KMS-11 (cell line): ENCODE data around the gene NMB.
A peak's percentile ranks its signal among the peaks of the same experiment; 100 is the strongest.

ENCODE experiments used
- H2AFZ ChIP-seq: fragments of 200-600 bp; sonication (generic); 2 replicates; pipeline ENCODE4 v1.6.1; 2016; ENCODE audit warnings: antibody characterized with exemption, mixed run types, low read depth
- H3K27ac ChIP-seq: fragments of 200-600 bp; sonication (generic); 2 replicates; pipeline ENCODE4 v1.6.1; 2016; ENCODE audit warnings: mild to moderate bottlenecking, mixed run types
- H3K27me3 ChIP-seq: fragments of 200-600 bp; sonication (generic); 2 replicates; pipeline ENCODE4 v1.6.1; 2017; ENCODE audit warnings: mild to moderate bottlenecking, low read depth, mixed run types, moderate library complexity; ENCODE audit not compliant: insufficient read depth
- H3K36me3 ChIP-seq: fragments of 200-600 bp; sonication (generic); 2 replicates; pipeline ENCODE4 v1.6.1; 2017; ENCODE audit warnings: mild to moderate bottlenecking, mixed run types; ENCODE audit not compliant: insufficient read depth
- H3K4me1 ChIP-seq: fragments of 200-600 bp; sonication (generic); 2 replicates; pipeline ENCODE4 v1.6.1; 2016; ENCODE audit warnings: mild to moderate bottlenecking, low read depth, mixed run types; ENCODE audit not compliant: poor library complexity, severe bottlenecking
- H3K4me2 ChIP-seq: fragments of 200-600 bp; sonication (generic); 2 replicates; pipeline ENCODE4 v1.7.0; 2016; ENCODE audit warnings: mild to moderate bottlenecking, mixed run types
- H3K4me3 ChIP-seq: fragments of 200-600 bp; sonication (generic); IDR thresholded peaks from 2 replicates; pipeline ENCODE4 v1.6.1; 2017; ENCODE audit warnings: low read depth, low read length, mixed read lengths; ENCODE audit not compliant: insufficient read depth
- H3K79me2 ChIP-seq: fragments of 200-600 bp; sonication (generic); 2 replicates; pipeline ENCODE4 v1.6.1; 2016; ENCODE audit warnings: low read depth, mixed run types; ENCODE audit not compliant: insufficient read depth
- H3K9ac ChIP-seq: fragments of 200-600 bp; sonication (generic); 2 replicates; pipeline ENCODE4 v1.6.1; 2016; ENCODE audit warnings: mild to moderate bottlenecking, mixed run types
- H4K20me1 ChIP-seq: fragments of 200-600 bp; sonication (generic); 2 replicates; pipeline ENCODE4 v1.6.1; 2016; ENCODE audit warnings: mild to moderate bottlenecking, mixed run types; ENCODE audit not compliant: insufficient read depth
- CTCF ChIP-seq: fragments of 200-600 bp; sonication (generic); conservative IDR thresholded peaks from 2 replicates; pipeline ENCODE4 v1.6.1; 2017; ENCODE audit warnings: low read depth, mild to moderate bottlenecking, antibody characterized with exemption, low read length, moderate library complexity, mixed read lengths

Gene NMB, protein sequence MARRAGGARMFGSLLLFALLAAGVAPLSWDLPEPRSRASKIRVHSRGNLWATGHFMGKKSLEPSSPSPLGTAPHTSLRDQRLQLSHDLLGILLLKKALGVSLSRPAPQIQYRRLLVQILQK

DNA sequence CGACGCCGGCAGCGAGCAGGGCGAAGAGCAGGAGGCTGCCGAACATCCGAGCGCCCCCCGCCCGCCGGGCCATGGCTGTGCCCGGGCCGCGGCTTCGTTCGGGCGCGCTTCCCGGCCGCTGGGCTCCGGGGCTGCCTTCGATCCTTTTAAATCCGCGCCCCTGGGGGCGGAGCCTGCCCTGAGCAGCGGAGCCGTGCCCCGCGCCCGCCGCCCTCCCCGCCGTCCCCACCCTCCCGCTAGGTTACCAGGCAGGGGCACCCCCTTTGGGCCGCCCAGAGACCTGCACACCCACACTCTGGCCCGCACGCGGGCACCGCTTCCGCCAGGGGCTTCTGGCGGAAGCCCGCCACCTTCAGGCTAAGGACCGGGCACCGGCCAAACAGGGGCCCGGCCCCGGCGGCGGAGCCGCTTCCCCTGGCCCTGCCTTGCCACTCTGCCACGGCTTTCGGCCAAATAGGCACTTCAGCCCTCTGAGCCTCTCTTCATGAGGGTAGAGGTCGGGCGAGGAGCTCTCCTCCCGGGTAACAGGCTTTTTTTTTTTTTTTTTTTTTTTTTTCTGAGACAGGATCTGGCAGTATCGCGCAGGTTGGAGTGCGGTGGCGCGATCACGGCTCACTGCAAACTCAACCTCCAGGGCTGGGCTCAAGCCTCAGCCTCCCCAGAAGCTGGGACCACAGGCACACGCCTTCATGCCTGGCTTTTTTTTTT, at the start of gene NMB:
Gene NMB, minus strand, starts transcription at position 120 of the 708 bp plus-strand sequence. Its CDS starts 47 bp downstream, at position 73.
- Histone ChIP-seq H3K27ac (peak within 1 kb of the TSS; percentile 89), H2AFZ (peak within 1 kb of the TSS; percentile 74), H3K9ac (peak within 1 kb of the TSS; percentile 88)

GRCh38 chr15:84703808-84704207, 45.8 kb upstream of the NMB start:
- Histone ChIP-seq H3K4me2 (no peak overlapping the region), H3K27me3 (no peaks in the 10 kb centered on the region), H3K4me1 (peaks cover 11% of the 10 kb centered on the region), H3K79me2 (peaks cover 92% of the 10 kb centered on the region), H2AFZ (no peak overlapping the region), H4K20me1 (peaks cover 9% of the 10 kb centered on the region; the same call in 1 of the 2 replicates), H3K36me3 (no peaks in the 10 kb centered on the region), H3K9ac (no peak overlapping the region), H3K27ac (no peak overlapping the region), H3K4me3 (no peak overlapping the region)
- no peak for TF ChIP-seq CTCF

More for the DNA sequence above, at the start of gene NMB:
- Histone ChIP-seq H3K27me3 (no peaks in the 10 kb centered on the region), H3K4me1 (peaks cover 51% of the 10 kb centered on the region), H3K4me3 (no peak within 1 kb of the TSS), H4K20me1 (no peaks in the 10 kb centered on the region), H3K36me3 (no peaks in the 10 kb centered on the region), H3K79me2 (peaks cover 7% of the 10 kb centered on the region; the same call in 1 of the 2 replicates), H3K4me2 (peak within 1 kb of the TSS; percentile 82)
- peak; percentile 73 for TF ChIP-seq CTCF

DNA sequence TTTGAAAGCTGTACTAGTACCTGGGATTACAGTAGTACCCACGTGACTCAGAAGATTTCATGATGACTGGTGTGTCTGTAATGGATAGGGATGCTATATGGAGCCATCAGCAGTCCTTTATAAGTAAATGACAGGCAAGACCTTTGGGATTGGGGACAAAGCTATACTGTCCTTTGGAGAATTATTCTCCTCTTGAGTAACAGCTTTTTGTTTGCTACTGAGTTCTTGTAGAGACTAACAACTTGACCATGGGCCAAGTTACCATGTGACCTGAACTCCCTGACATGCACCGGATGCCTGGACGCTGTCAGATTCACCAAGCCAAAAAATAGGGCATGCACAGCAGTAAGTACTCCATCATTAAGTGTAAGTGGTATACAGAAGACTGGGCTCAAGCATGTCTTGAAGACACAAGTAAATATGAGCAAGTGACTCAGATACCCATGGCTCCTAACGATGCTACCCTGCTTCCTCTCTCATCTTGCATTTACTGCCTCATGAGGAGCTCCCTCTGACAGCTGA, 45.0 kb upstream of the NMB start:
- peaks cover 92% of the 10 kb centered on the region for H3K79me2 ChIP-seq
- H4K20me1 ChIP-seq, result peaks cover 9% of the 10 kb centered on the region; the same call in 1 of the 2 replicates
- no peak overlapping the region for H3K9ac ChIP-seq
- no peaks in the 10 kb centered on the region for H3K36me3 ChIP-seq
- no peak overlapping the region for H3K4me3 ChIP-seq
- no peak for TF ChIP-seq CTCF
- no peak overlapping the region for H3K4me2 ChIP-seq
- H3K4me1 ChIP-seq, result peaks cover 15% of the 10 kb centered on the region
- no peak overlapping the region for H2AFZ ChIP-seq
- H3K27ac ChIP-seq, result no peak overlapping the region
- no peaks in the 10 kb centered on the region for H3K27me3 ChIP-seq

- Histone ChIP-seq H2AFZ (no peak overlapping the region), H3K4me1 (peaks cover 26% of the 10 kb centered on the region), H3K79me2 (peaks cover 95% of the 10 kb centered on the region), H3K27ac (no peak overlapping the region), H3K9ac (no peak overlapping the region), H4K20me1 (peaks cover 9% of the 10 kb centered on the region), H3K36me3 (no peaks in the 10 kb centered on the region), H3K4me3 (no peak overlapping the region), H3K4me2 (no peak overlapping the region), H3K27me3 (no peaks in the 10 kb centered on the region)
- no peak for TF ChIP-seq CTCF
Observed at GRCh38 chr15:84699538-84700191, 41.7 kb upstream of the NMB start.
